ENCODE results near the gene CCDC27.
"Not testable (repeated sequence)": the region's sequence is repeated elsewhere in the genome, so short reads cannot be mapped to it uniquely, and the experiment has no call there.

CCDC27 gene

GRCh38 chr1:3796215-3797061, 44.2 kb downstream of the CCDC27 start, which contains the start of gene LRRC47:
Gene LRRC47 (minus strand): TSS chr1:3796498. CDS start chr1:3796476, 22 bp downstream.
- DNase-seq (ENCODE audit: low read depth) = peak; percentile 85

GRCh38 chr1:3799976-3800685, 47.9 kb downstream of the CCDC27 start:
- no peak for DNase-seq (ENCODE audit: low read depth)

GRCh38 chr1:3800795-3801194, 48.5 kb downstream of the CCDC27 start:
- DNase-seq (ENCODE audit: low read depth) = not testable (repeated sequence)

- DNase-seq (ENCODE audit: low read depth) = no peak
These were observed 51.8 kb downstream of the CCDC27 start for GRCh38 chr1:3803905-3804626.

GRCh38 chr1:3804627-3804944, 52.3 kb downstream of the CCDC27 start:
- DNase-seq (ENCODE audit: low read depth) = not testable (repeated sequence)

GRCh38 chr1:3805038-3805437, 52.8 kb downstream of the CCDC27 start:
- no peak for DNase-seq (ENCODE audit: low read depth)

GRCh38 chr1:3807769-3808168, 55.5 kb downstream of the CCDC27 start:
- DNase-seq (ENCODE audit: low read depth) = no peak

- no peak for DNase-seq (ENCODE audit: low read depth)
These were observed 57.4 kb downstream of the CCDC27 start for GRCh38 chr1:3809680-3810079.

GRCh38 chr1:3810149-3810761, 58.0 kb downstream of the CCDC27 start:
- not testable (repeated sequence) for DNase-seq (ENCODE audit: low read depth)

GRCh38 chr1:3811595-3811911, 59.3 kb downstream of the CCDC27 start:
- no peak for DNase-seq (ENCODE audit: low read depth)

- DNase-seq (ENCODE audit: low read depth) = no peak
These were observed 61.8 kb downstream of the CCDC27 start for GRCh38 chr1:3814065-3814464.

- DNase-seq (ENCODE audit: low read depth) = no peak
These were observed 62.7 kb downstream of the CCDC27 start for GRCh38 chr1:3814771-3815561.

GRCh38 chr1:3816331-3817137, 64.3 kb downstream of the CCDC27 start:
- DNase-seq (ENCODE audit: low read depth) = no peak

- no peak for DNase-seq (ENCODE audit: low read depth)
These were observed 65.0 kb downstream of the CCDC27 start for GRCh38 chr1:3817138-3817740.

GRCh38 chr1:3817821-3818597, 65.8 kb downstream of the CCDC27 start:
- DNase-seq (ENCODE audit: low read depth) = no peak

GRCh38 chr1:3819771-3820200, 67.5 kb downstream of the CCDC27 start:
- DNase-seq (ENCODE audit: low read depth) = no peak

- no peak for DNase-seq (ENCODE audit: low read depth)
These were observed 68.1 kb downstream of the CCDC27 start for GRCh38 chr1:3820316-3820715.

GRCh38 chr1:3821004-3821403, 68.8 kb downstream of the CCDC27 start:
- no peak for DNase-seq (ENCODE audit: low read depth)
